ENCODE measurements around the gene SPTLC2.

Gene SPTLC2

GRCh38 chr14:77459072-77459723 lies 157.2 kb downstream of the SPTLC2 start:
- DNase-seq, result peak; percentile 20 to 56

- peak in 1 of 2 experiments; percentile 35 for DNase-seq
Measured at GRCh38 chr14:77458249-77458950, 158.0 kb downstream of the SPTLC2 start.

DNA sequence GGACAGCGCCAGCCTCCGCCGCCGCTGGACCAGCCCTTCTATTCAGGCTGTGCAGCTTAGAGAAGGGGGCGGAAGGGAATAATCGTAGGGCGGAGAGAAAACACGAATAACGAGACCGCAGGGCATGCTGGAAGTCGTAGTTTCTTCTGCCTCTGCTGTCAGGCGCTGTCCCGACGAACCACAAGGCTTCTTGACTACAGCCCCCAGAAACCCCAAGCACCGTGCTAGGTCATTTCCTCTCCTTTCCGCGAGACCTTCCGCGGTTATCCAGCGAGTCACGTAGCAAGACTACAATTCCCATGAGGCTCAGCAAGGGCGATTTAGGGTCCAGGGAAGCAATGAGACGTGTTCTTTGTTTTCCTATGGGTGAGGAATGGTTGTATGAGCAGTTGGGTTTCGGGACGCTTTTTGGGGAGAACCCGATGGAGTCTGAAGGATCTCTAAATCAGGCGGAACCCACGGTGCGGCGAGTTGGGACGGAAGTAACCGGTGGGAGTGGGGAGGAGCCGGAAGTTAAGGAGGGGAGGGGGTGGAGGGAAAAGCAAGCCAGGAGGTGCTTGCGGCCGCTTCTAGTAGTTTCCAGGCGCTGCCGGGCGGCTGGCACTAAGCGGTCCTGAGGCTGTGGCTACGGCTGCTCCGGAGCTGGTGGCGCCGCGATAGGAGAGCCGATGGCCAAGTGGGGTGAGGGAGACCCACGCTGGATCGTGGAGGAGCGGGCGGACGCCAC lies 158.8 kb downstream of the SPTLC2 start, which contains the start of the genes AHSA1 and VIPAS39:
Gene AHSA1, plus strand, starts transcription at position 572 of the 727 bp plus-strand sequence. Its CDS starts 97 bp downstream, at position 669.
Gene VIPAS39, minus strand, starts transcription at position 80 of the 727 bp plus-strand sequence. CDS start 3,499 bp downstream, outside the sequence.
- peak; percentile 97 to 99 for DNase-seq

- DNase-seq, result no peak
Measured at GRCh38 chr14:77457115-77457521, 159.3 kb downstream of the SPTLC2 start.
